HCT116 (cell line): ENCODE data around the gene PIK3R1. TPM values are rescaled to one million over a fixed set of nuclear protein-coding genes. Genes with fewer than 3 reads are reported as not detected.

Source experiments
- ATAC-seq: fragments of 200-7000 bp; cut with Tn5 transposase; 2 replicates; pipeline ENCODE4 v1.9.1; 2020; ENCODE audit warnings: mild to moderate bottlenecking, moderate library complexity
- BruUV-seq: library from RNA; stranded (reverse); fragments of 400-500 nt; replicated peaks from 2 replicates; lab custom pipeline; 2021; lab: Mats Ljungman, UMichigan
- CTCF ChIA-PET: fragments of 300-600 bp; sonication (Branson Sonifier 250); formaldehyde crosslinking; loops from one replicate; lab custom pipeline; 2021; ENCODE audit warnings: antibody characterized with exemption; lab: Charles Lee
- POLR2A ChIA-PET: fragments of 300-600, 350-600 bp; sonication (Branson Sonifier 250); formaldehyde crosslinking; loops from one replicate; lab custom pipeline; 2021; ENCODE audit warnings: antibody characterized with exemption; lab: Charles Lee
- RAD21 ChIA-PET, 2 experiments: fragments of 300-600 bp; sonication (Branson Sonifier 250); formaldehyde crosslinking; loops; one replicate each; lab custom pipeline; 2023; ENCODE audit warnings: low total read pairs in 2 of 2; ENCODE audit not compliant: uncharacterized antibody in 2 of 2, unreplicated experiment in 2 of 2, low non-redundant PET in 1 of 2; lab: Charles Lee
- DNase-seq: peaks from one replicate; pipeline ENCODE4 v3.0.0-alpha.2; 2010; ENCODE audit warnings: low read depth, low spot score
- H2AFZ ChIP-seq: fragments of 200-600 bp; shearing (Covaris generic), sonication (generic); 2 replicates; pipeline ENCODE4 v1.6.1; 2017; ENCODE audit warnings: low read depth, mixed run types, mixed read lengths, antibody characterized with exemption, low read length; ENCODE audit not compliant: poor library complexity, severe bottlenecking
- H3K27ac ChIP-seq: 2 replicates; pipeline ENCODE4 v1.5.1; 2012; ENCODE audit warnings: low read depth, low read length
- H3K27me3 ChIP-seq: fragments of 200-600 bp; sonication (generic); 2 replicates; pipeline ENCODE4 v1.6.1; 2016; ENCODE audit warnings: mixed run types, low read length, mixed read lengths; ENCODE audit not compliant: insufficient read depth
- H3K36me3 ChIP-seq, 2 experiments: fragments of 200-500 bp in 1 of 2; fragments of 200-600 bp in 1 of 2; sonication (Bioruptor generic) in 1 of 2; sonication (generic) in 1 of 2; 2 replicates each; pipeline versions ENCODE4 v1.5.1 to v1.6.1; 2014 to 2016; ENCODE audit warnings: low read length in 2 of 2, inconsistent platforms in 1 of 2, mixed read lengths in 1 of 2, mixed run types in 1 of 2; ENCODE audit not compliant: insufficient read depth in 2 of 2, control insufficient read depth in 1 of 2
- H3K4me1 ChIP-seq, 2 experiments: fragments of 200-600 bp in 1 of 2; sonication (generic) in 1 of 2; 2 replicates each; pipeline versions ENCODE4 v1.5.1 to v1.6.1; 2012 to 2017; ENCODE audit warnings: low read length in 2 of 2, inconsistent platforms in 1 of 2, mild to moderate bottlenecking in 1 of 2, mixed read lengths in 1 of 2, mixed run types in 1 of 2, moderate library complexity in 1 of 2; ENCODE audit not compliant: insufficient read depth in 2 of 2, control insufficient read depth in 1 of 2
- H3K4me2 ChIP-seq: fragments of 200-600 bp; sonication (generic); 2 replicates; pipeline ENCODE4 v1.6.1; 2017; ENCODE audit warnings: mixed run types, low read length, mixed read lengths
- H3K4me3 ChIP-seq, 2 experiments: fragments of 200-600 bp in 1 of 2; sonication (generic) in 1 of 2; replicated peaks in 1 of 2; 2 replicates each; pipeline ENCODE4 v1.5.1; 2011 to 2016; ENCODE audit warnings: low read length in 2 of 2, control low read depth in 1 of 2, low read depth in 1 of 2, mild to moderate bottlenecking in 1 of 2, mixed read lengths in 1 of 2, mixed run types in 1 of 2
- H3K79me2 ChIP-seq: fragments of 200-600 bp; sonication (generic); 2 replicates; pipeline ENCODE4 v1.6.1; 2017; ENCODE audit warnings: mild to moderate bottlenecking, mixed run types, low read length, moderate library complexity, mixed read lengths; ENCODE audit not compliant: insufficient read depth
- H3K9ac ChIP-seq: fragments of 200-600 bp; sonication (generic); 2 replicates; pipeline ENCODE4 v1.6.1; 2016; ENCODE audit warnings: low read length, mixed read lengths
- H3K9me2 ChIP-seq: fragments of 200-600 bp; sonication (generic), shearing (Covaris generic); 2 replicates; pipeline ENCODE4 v1.6.1; 2017; ENCODE audit warnings: mixed run types, mild to moderate bottlenecking, moderate library complexity; ENCODE audit not compliant: insufficient read depth
- H3K9me3 ChIP-seq, 2 experiments: fragments of 200-500 bp in 1 of 2; fragments of 200-600 bp in 1 of 2; sonication (Bioruptor generic) in 1 of 2; sonication (generic) in 1 of 2; 2 replicates each; pipeline ENCODE4 v1.6.1; 2014 to 2017; ENCODE audit warnings: low read length in 2 of 2, mixed read lengths in 2 of 2, inconsistent platforms in 1 of 2, low read depth in 1 of 2, mild to moderate bottlenecking in 1 of 2, mixed run types in 1 of 2, moderate library complexity in 1 of 2; ENCODE audit not compliant: control insufficient read depth in 1 of 2, insufficient read depth in 1 of 2
- H4K20me1 ChIP-seq: fragments of 200-600 bp; sonication (generic), shearing (Covaris generic); 2 replicates; pipeline ENCODE4 v1.6.1; 2017; ENCODE audit warnings: mixed run types, mild to moderate bottlenecking, moderate library complexity; ENCODE audit not compliant: insufficient read depth
- ATF3 ChIP-seq: IDR thresholded peaks from 2 replicates; pipeline ENCODE4 v1.6.1; 2012
- CBX3 ChIP-seq: IDR thresholded peaks from 2 replicates; pipeline ENCODE4 v1.6.1; 2012; ENCODE audit warnings: low read depth
- CEBPB ChIP-seq: IDR thresholded peaks from 2 replicates; pipeline ENCODE4 v1.6.1; 2012; ENCODE audit warnings: low read depth
- EGR1 ChIP-seq: IDR thresholded peaks from 2 replicates; pipeline ENCODE4 v1.6.1; 2012; ENCODE audit warnings: low read depth
- MAX ChIP-seq: IDR thresholded peaks from 2 replicates; pipeline ENCODE4 v1.6.1; 2012
- POLR2A ChIP-seq: IDR thresholded peaks from 2 replicates; pipeline ENCODE4 v1.7.0; 2011; ENCODE audit warnings: borderline replicate concordance; ENCODE audit not compliant: insufficient read depth, insufficient read length; ENCODE audit errors: extremely low read depth
- POLR2AphosphoS5 ChIP-seq: IDR thresholded peaks from 2 replicates; pipeline ENCODE4 v1.6.1; 2011; ENCODE audit warnings: mild to moderate bottlenecking, low read depth, low read length, moderate library complexity
- RAD21 ChIP-seq: IDR thresholded peaks from 2 replicates; pipeline ENCODE4 v1.6.1; 2012; ENCODE audit warnings: low read depth, mild to moderate bottlenecking
- REST ChIP-seq: IDR thresholded peaks from 2 replicates; pipeline ENCODE4 v1.6.1; 2012; ENCODE audit warnings: low read depth
- YY1 ChIP-seq: IDR thresholded peaks from 2 replicates; pipeline ENCODE4 v1.6.1; 2011; ENCODE audit warnings: low read length, low read depth, moderate library complexity, mild to moderate bottlenecking; ENCODE audit not compliant: insufficient replicate concordance; ENCODE audit errors: extremely low read depth
- ZFX ChIP-seq: fragments of 450-650 bp; IDR thresholded peaks from 2 replicates; pipeline ENCODE4 v1.6.1; 2017
- ZNF274 ChIP-seq: fragments of 200-500 bp; sonication (Bioruptor generic); IDR thresholded peaks from 2 replicates; pipeline ENCODE4 v1.6.1; 2014; ENCODE audit warnings: mild to moderate bottlenecking, low read depth, low read length, inconsistent platforms
- intact Hi-C: fragments of 100-400 bp; cut with micrococcal nuclease; formaldehyde crosslinking; loops from 2 replicates; pipeline ENCODE4 v1.10.0; 2022
- total RNA-seq: library from RNA; stranded (reverse); gene quantifications from one replicate; pipeline ENCODE4 v1.2.1, GENCODE V29; 2021; ENCODE audit not compliant: unreplicated experiment

PIK3R1 gene
- total RNA-seq, 1 experiment from 2014 or later = 7.2 TPM

- no peak for TF ChIP-seq MAX
- TF ChIP-seq CEBPB = no peak
- no peak overlapping the region for H2AFZ ChIP-seq
- no peaks in the 10 kb centered on the region for H3K36me3 ChIP-seq
- ATAC-seq (no peak), DNase-seq (no peak)
- ChIA-PET POLR2A (no interaction called here), RAD21 (no interaction called here), CTCF (no interaction called here)
- H3K9ac ChIP-seq = no peak overlapping the region
- no peak overlapping the region for H3K27ac ChIP-seq
- no peaks in the 10 kb centered on the region for H3K9me3 ChIP-seq
- no peaks in the 10 kb centered on the region for H3K9me2 ChIP-seq
- H4K20me1 ChIP-seq = no peaks in the 10 kb centered on the region
- H3K4me1 ChIP-seq = no peaks in the 10 kb centered on the region
- no peaks in the 10 kb centered on the region for H3K79me2 ChIP-seq
- no peak overlapping the region for H3K4me3 ChIP-seq
- no peaks in the 10 kb centered on the region for H3K27me3 ChIP-seq
- BruUV-seq = no TSS peak
- H3K4me2 ChIP-seq = no peak overlapping the region
- intact Hi-C loops = no loop called here
These were observed 43.2 kb upstream of the PIK3R1 start for GRCh38 chr5:68172314-68172713.

- no peak for DNase-seq
- intact Hi-C loops = no loop called here
- no peaks in the 10 kb centered on the region for H3K4me1 ChIP-seq
- no peaks in the 10 kb centered on the region for H3K36me3 ChIP-seq
- no peak for TF ChIP-seq ATF3
- no peak for TF ChIP-seq REST
- no peak for TF ChIP-seq MAX
- TF ChIP-seq ZFX = no peak
- TF ChIP-seq CBX3 = no peak
- TF ChIP-seq EGR1 = no peak
- no peak for TF ChIP-seq POLR2A
- TF ChIP-seq YY1 = no peak
- TF ChIP-seq RAD21 = no peak
- no peak for TF ChIP-seq ZNF274
- TF ChIP-seq POLR2AphosphoS5 = no peak
- TF ChIP-seq, all 23 proteins: peak for 0
- POLR2A ChIA-PET = no interaction called here
- no peaks in the 10 kb centered on the region for H3K27me3 ChIP-seq
- no peak overlapping the region for H3K9ac ChIP-seq
- H4K20me1 ChIP-seq = no peaks in the 10 kb centered on the region
- no peak for ATAC-seq
- RAD21 ChIA-PET = no interaction called here
- no peaks in the 10 kb centered on the region for H3K79me2 ChIP-seq
- no peak overlapping the region for H3K27ac ChIP-seq
- no peaks in the 10 kb centered on the region for H3K9me2 ChIP-seq
- no TSS peak for BruUV-seq
- H3K4me2 ChIP-seq = no peak overlapping the region
- no peaks in the 10 kb centered on the region for H3K9me3 ChIP-seq
- no peak overlapping the region for H3K4me3 ChIP-seq
- CTCF ChIA-PET = no interaction called here
- H2AFZ ChIP-seq = no peak overlapping the region
These were observed 42.5 kb upstream of the PIK3R1 start for GRCh38 chr5:68173007-68173406.
